ENCODE data around the gene NHLRC3. TPM values are rescaled to one million over a fixed set of nuclear protein-coding genes. Genes with fewer than 3 reads are reported as not detected.
"Not testable (repeated sequence)": the region's sequence is repeated elsewhere in the genome, so short reads cannot be mapped to it uniquely, and the experiment has no call there.

The NHLRC3 gene
- total RNA-seq, 2 experiments from 2014 or later = 21.3 to 25.5 TPM

DNA sequence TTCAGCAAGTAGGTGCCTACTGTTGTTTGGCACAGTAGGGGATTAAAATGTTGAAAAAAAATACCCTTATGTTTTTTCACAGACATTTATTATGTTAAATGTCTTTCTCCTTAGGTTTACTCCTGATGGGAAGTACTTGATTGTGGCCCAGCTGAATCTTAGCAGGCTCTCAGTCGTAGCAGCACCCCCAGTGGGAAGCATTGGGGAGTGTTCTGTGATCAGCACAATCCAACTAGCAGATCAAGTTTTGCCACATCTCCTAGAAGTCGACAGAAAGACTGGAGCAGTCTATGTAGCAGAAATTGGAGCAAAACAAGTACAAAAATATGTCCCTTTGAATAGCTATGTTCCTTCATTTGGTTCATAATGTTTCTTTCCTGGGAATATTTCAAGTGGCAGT is 9.3 kb downstream of the NHLRC3 start:
- ChIA-PET POLR2A (no interaction called here), CTCF (interaction anchor here (1.4 to 2.0 kb wide), 2 partner anchors 16 to 565 kb away, joined by 3 to 5 read pairs; no protein-coding TSS in a partner anchor)
- peaks cover 8% of the 10 kb centered on the region for H3K4me1 Mint-ChIP-seq (ENCODE audit: low read depth)
- no peaks in the 10 kb centered on the region for H3K9me3 Mint-ChIP-seq (ENCODE audit: insufficient read depth)
- H3K4me3 Mint-ChIP-seq = no peak overlapping the region
- peaks cover 36% of the 10 kb centered on the region for H3K36me3 Mint-ChIP-seq (ENCODE audit: low read depth)
- ATAC-seq (no peak), DNase-seq (no peak)
- H3K27ac Mint-ChIP-seq = no peak overlapping the region
- H3K27me3 Mint-ChIP-seq (ENCODE audit: low read depth) = no peaks in the 10 kb centered on the region

DNA sequence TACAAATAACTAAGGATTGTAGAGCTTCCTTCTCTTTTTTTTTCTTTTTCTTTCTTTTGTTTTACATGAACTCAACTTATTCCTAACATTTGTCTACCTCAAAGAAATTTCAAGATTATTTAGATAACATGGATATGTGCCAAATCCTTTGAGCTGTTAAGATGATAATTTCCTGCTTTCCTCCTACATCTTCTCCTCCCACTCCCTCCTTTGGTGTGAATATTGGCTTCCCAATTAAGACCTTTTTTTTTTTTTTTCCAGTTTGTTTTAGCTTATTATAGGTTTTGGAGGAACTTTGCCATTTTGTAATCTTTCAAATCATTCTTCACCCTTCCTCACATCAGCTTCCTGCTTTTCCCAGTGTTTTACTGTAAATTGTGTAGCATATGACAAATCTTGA is 10.6 kb downstream of the NHLRC3 start:
- ATAC-seq = no peak
- no peaks in the 10 kb centered on the region for H3K4me1 Mint-ChIP-seq (ENCODE audit: low read depth)
- H3K27ac Mint-ChIP-seq = no peak overlapping the region
- H3K4me3 Mint-ChIP-seq = no peak overlapping the region
- no peaks in the 10 kb centered on the region for H3K27me3 Mint-ChIP-seq (ENCODE audit: low read depth)
- H3K36me3 Mint-ChIP-seq (ENCODE audit: low read depth) = peaks cover 40% of the 10 kb centered on the region
- ChIA-PET CTCF (interaction anchor here (0.7 to 2.0 kb wide), 5 partner anchors 10 to 634 kb away, joined by 3 to 5 read pairs (median 3); no protein-coding TSS in a partner anchor), POLR2A (interaction anchor here (0.6 to 1.1 kb wide), 2 partner anchors 11 to 207 kb away, joined by 3 to 6 read pairs; partner anchors contain the start of gene PROSER1)
- H3K9me3 Mint-ChIP-seq (ENCODE audit: insufficient read depth) = no peaks in the 10 kb centered on the region
- DNase-seq = no peak

GRCh38 chr13:39049274-39049673 is 11.0 kb downstream of the NHLRC3 start:
- CTCF ChIA-PET = interaction anchor here (0.7 to 2.0 kb wide), 3 partner anchors 563 to 633 kb away, joined by 3 to 5 read pairs (median 4); no protein-coding TSS in a partner anchor
- DNase-seq = no peak
- H3K4me3 Mint-ChIP-seq = no peak overlapping the region

GRCh38 chr13:39051157-39051556 is 12.9 kb downstream of the NHLRC3 start:
- no peak for ATAC-seq
- Mint-ChIP-seq H3K36me3 (ENCODE audit: low read depth) (peaks cover 30% of the 10 kb centered on the region), H3K4me3 (no peak overlapping the region), H3K4me1 (ENCODE audit: low read depth) (no peaks in the 10 kb centered on the region), H3K9me3 (ENCODE audit: insufficient read depth) (no peaks in the 10 kb centered on the region), H3K27me3 (ENCODE audit: low read depth) (no peaks in the 10 kb centered on the region), H3K27ac (no peak overlapping the region)
- CTCF ChIA-PET = interaction anchor here (1.1 to 2.2 kb wide), 4 partner anchors 12 to 616 kb away, joined by 3 to 12 read pairs (median 4); no protein-coding TSS in a partner anchor
- no peak for DNase-seq
- POLR2A ChIA-PET = no interaction called here

More at GRCh38 chr13:39049274-39049673, 11.0 kb downstream of the NHLRC3 start:
- Mint-ChIP-seq H3K4me1 (ENCODE audit: low read depth) (no peaks in the 10 kb centered on the region), H3K36me3 (ENCODE audit: low read depth) (peaks cover 39% of the 10 kb centered on the region), H3K27me3 (ENCODE audit: low read depth) (no peaks in the 10 kb centered on the region), H3K27ac (no peak overlapping the region), H3K9me3 (ENCODE audit: insufficient read depth) (no peaks in the 10 kb centered on the region)
- POLR2A ChIA-PET = no interaction called here
- no peak for ATAC-seq

DNA sequence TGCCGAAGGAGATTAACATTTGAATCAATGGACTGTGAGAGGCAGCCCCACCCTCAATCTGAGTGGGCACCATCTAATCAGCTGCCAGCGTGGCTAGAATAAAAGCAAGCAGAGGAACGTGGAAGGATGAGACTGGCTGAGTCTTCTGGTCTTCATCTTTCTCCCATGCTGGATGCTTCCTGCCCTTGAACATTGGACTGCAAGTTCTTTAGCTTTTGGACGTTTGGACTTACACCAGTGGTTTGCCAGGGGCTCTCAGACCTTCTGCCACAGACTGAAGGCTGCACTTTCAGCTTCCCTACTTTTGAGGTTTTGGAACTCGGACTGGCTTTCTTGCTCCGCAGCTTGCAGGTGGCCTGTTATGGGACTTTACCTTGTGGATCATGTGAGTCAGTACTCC is 14.7 kb downstream of the NHLRC3 start:
- Mint-ChIP-seq H3K4me3 (no peak overlapping the region), H3K27me3 (ENCODE audit: low read depth) (no peaks in the 10 kb centered on the region), H3K9me3 (ENCODE audit: insufficient read depth) (peaks cover under 1% of the 10 kb centered on the region), H3K36me3 (ENCODE audit: low read depth) (peaks cover 32% of the 10 kb centered on the region), H3K4me1 (ENCODE audit: low read depth) (no peaks in the 10 kb centered on the region), H3K27ac (no peak overlapping the region)
- ChIA-PET CTCF (interaction anchor here (1.5 kb wide), 1 partner anchor 560 kb away, joined by 5 read pairs; no protein-coding TSS in a partner anchor), POLR2A (no interaction called here)
- DNase-seq (no peak), ATAC-seq (no peak)

- H3K27ac Mint-ChIP-seq = no peak overlapping the region
- CTCF ChIA-PET = interaction anchor here (1.5 kb wide), 1 partner anchor 558 kb away, joined by 5 read pairs; no protein-coding TSS in a partner anchor
These were observed 15.9 kb downstream of the NHLRC3 start for GRCh38 chr13:39054112-39054511.

GRCh38 chr13:39056018-39056417 is 17.8 kb downstream of the NHLRC3 start:
- ATAC-seq = no peak
- no peak overlapping the region for H3K27ac Mint-ChIP-seq
- H3K4me1 Mint-ChIP-seq (ENCODE audit: low read depth) = peaks cover 8% of the 10 kb centered on the region
- ChIA-PET POLR2A (interaction anchor here (1.1 kb wide), 1 partner anchor 17 kb away, joined by 3 read pairs; the partner anchor contains the start of gene NHLRC3), CTCF (no interaction called here)
- peaks cover 4% of the 10 kb centered on the region for H3K9me3 Mint-ChIP-seq (ENCODE audit: insufficient read depth)
- no peak for DNase-seq
- H3K4me3 Mint-ChIP-seq = no peak overlapping the region
- no peaks in the 10 kb centered on the region for H3K27me3 Mint-ChIP-seq (ENCODE audit: low read depth)
- H3K36me3 Mint-ChIP-seq (ENCODE audit: low read depth) = peaks cover 44% of the 10 kb centered on the region

More at GRCh38 chr13:39054112-39054511, 15.9 kb downstream of the NHLRC3 start:
- Mint-ChIP-seq H3K9me3 (ENCODE audit: insufficient read depth) (peaks cover 4% of the 10 kb centered on the region), H3K36me3 (ENCODE audit: low read depth) (peaks cover 36% of the 10 kb centered on the region), H3K27me3 (ENCODE audit: low read depth) (no peaks in the 10 kb centered on the region), H3K4me3 (no peak overlapping the region), H3K4me1 (ENCODE audit: low read depth) (peaks cover under 1% of the 10 kb centered on the region)
- ATAC-seq = no peak
- DNase-seq = no peak
- POLR2A ChIA-PET = no interaction called here

- peaks cover 8% of the 10 kb centered on the region for H3K4me1 Mint-ChIP-seq (ENCODE audit: low read depth)
- H3K4me3 Mint-ChIP-seq = no peak overlapping the region
- H3K27me3 Mint-ChIP-seq (ENCODE audit: low read depth) = no peaks in the 10 kb centered on the region
- H3K36me3 Mint-ChIP-seq (ENCODE audit: low read depth) = peaks cover 45% of the 10 kb centered on the region
- peaks cover 4% of the 10 kb centered on the region for H3K9me3 Mint-ChIP-seq (ENCODE audit: insufficient read depth)
- H3K27ac Mint-ChIP-seq = no peak overlapping the region
- ChIA-PET POLR2A (no interaction called here), CTCF (no interaction called here)
- no peak for ATAC-seq
- DNase-seq = no peak
These were observed 19.8 kb downstream of the NHLRC3 start for GRCh38 chr13:39058040-39058439.

- Mint-ChIP-seq H3K36me3 (ENCODE audit: low read depth) (peaks cover 31% of the 10 kb centered on the region), H3K27ac (no peak overlapping the region), H3K4me1 (ENCODE audit: low read depth) (peaks cover 8% of the 10 kb centered on the region), H3K9me3 (ENCODE audit: insufficient read depth) (peaks cover 4% of the 10 kb centered on the region), H3K4me3 (no peak overlapping the region), H3K27me3 (ENCODE audit: low read depth) (no peaks in the 10 kb centered on the region)
- no peak for ATAC-seq
- no peak for DNase-seq
- CTCF ChIA-PET = no interaction called here
- POLR2A ChIA-PET = no interaction called here
These were observed 23.7 kb downstream of the NHLRC3 start for GRCh38 chr13:39062004-39062403.

GRCh38 chr13:39072842-39073241 is 34.6 kb downstream of the NHLRC3 start:
- Mint-ChIP-seq H3K9me3 (ENCODE audit: insufficient read depth) (no peaks in the 10 kb centered on the region), H3K4me1 (ENCODE audit: low read depth) (no peaks in the 10 kb centered on the region), H3K27ac (no peak overlapping the region), H3K36me3 (ENCODE audit: low read depth) (no peaks in the 10 kb centered on the region), H3K4me3 (no peak overlapping the region), H3K27me3 (ENCODE audit: low read depth) (peaks cover 16% of the 10 kb centered on the region)
- ChIA-PET POLR2A (no interaction called here), CTCF (no interaction called here)
- ATAC-seq (no peak), DNase-seq (no peak)

DNA sequence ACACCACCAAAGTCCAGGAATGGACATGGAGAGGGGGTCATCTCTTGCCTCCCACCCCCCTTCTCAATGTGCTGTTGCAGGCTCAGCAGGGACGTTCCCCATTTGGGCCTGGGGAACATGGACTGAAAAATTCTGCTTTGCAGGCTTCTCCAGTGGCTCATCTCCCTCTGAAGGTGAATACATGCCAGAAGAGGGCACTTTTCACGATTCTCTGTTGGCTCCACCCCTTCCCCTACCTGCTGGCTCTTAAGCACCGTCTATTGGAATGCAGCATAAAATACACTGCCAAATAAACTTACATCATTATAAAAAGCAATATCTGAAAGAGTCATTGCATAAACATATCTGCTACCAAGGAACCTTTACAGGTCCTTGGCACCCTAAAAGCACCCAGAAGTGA is 35.7 kb downstream of the NHLRC3 start:
- H3K9me3 Mint-ChIP-seq (ENCODE audit: insufficient read depth) = no peaks in the 10 kb centered on the region
- peaks cover 22% of the 10 kb centered on the region for H3K27me3 Mint-ChIP-seq (ENCODE audit: low read depth)
- ATAC-seq = no peak
- ChIA-PET CTCF (no interaction called here), POLR2A (no interaction called here)
- H3K4me3 Mint-ChIP-seq = no peak overlapping the region
- H3K4me1 Mint-ChIP-seq (ENCODE audit: low read depth) = no peaks in the 10 kb centered on the region
- DNase-seq = no peak
- H3K36me3 Mint-ChIP-seq (ENCODE audit: low read depth) = no peaks in the 10 kb centered on the region
- no peak overlapping the region for H3K27ac Mint-ChIP-seq

DNA sequence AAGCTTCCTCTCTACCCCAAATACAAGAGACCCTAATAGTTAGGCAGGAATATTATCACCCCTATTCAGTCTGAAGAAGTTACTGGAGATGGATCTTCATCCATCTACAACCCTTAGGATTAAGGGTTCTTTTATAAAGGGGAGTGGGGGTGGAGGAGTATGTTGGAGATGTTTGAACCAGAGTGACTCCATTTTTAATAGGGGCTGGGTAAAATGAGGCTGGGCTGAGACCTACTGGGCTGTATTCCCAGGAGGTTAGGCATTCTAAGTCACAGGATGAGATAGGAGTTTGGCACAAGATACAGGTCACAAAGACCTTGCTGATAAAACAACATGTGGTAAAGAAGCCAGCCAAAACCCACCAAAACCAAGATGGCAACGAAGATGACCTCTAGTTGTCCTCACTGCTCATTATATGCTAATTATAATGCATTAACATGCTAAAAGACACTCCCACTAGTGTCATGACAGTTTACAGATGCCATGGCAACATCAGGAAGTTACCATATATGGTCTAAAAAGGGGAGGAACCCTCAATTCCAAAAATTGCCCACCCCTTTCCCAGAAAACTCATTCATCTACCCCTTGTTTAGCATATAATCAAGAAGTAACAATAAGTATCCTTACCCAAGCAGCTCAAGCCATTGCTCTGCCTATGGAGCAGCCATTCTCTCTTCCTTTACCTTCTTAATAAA is 48.1 kb downstream of the NHLRC3 start:
- CTCF ChIA-PET = interaction anchor here (0.6 kb wide), 1 partner anchor 10 kb away, joined by 4 read pairs; no protein-coding TSS in a partner anchor
- H3K27me3 Mint-ChIP-seq (ENCODE audit: low read depth); DNase-seq; H3K36me3 Mint-ChIP-seq (ENCODE audit: low read depth); H3K27ac Mint-ChIP-seq; H3K9me3 Mint-ChIP-seq (ENCODE audit: insufficient read depth); H3K4me3 Mint-ChIP-seq; ATAC-seq; POLR2A ChIA-PET; H3K4me1 Mint-ChIP-seq (ENCODE audit: low read depth): not testable (repeated sequence)

All from activated CD8-positive, alpha-beta T cell treated with anti-CD3 and anti-CD28 coated beads, Interleukin-2, amount 10 ng/mL, durations not matched to agents 7 days and 5 days (primary cell).